Germinal center (tissue), 1 donor: Measurements from ENCODE around the gene SUMO4.
"Not testable (repeated sequence)": the region's sequence is repeated elsewhere in the genome, so short reads cannot be mapped to it uniquely, and the experiment has no call there.

Experiments used
- DNase-seq: peaks from one replicate; pipeline ENCODE4 v3.0.0; 2012; ENCODE audit warnings: mixed read lengths, low spot score

Gene SUMO4

GRCh38 chr6:149431905-149432775 is 32.1 kb downstream of the SUMO4 start:
- peak; percentile 87 for DNase-seq

- no peak for DNase-seq
Observed at GRCh38 chr6:149433405-149433804, 33.3 kb downstream of the SUMO4 start.

- no peak for DNase-seq
Observed at GRCh38 chr6:149433881-149434280, 33.8 kb downstream of the SUMO4 start.

GRCh38 chr6:149435919-149436586 is 36.0 kb downstream of the SUMO4 start:
- DNase-seq, result no peak

GRCh38 chr6:149436647-149437046 is 36.6 kb downstream of the SUMO4 start:
- DNase-seq, result no peak

- no peak for DNase-seq
Observed at GRCh38 chr6:149437212-149437611, 37.1 kb downstream of the SUMO4 start.

- DNase-seq, result no peak
Observed at GRCh38 chr6:149438855-149439254, 38.8 kb downstream of the SUMO4 start.

GRCh38 chr6:149439626-149440025 is 39.6 kb downstream of the SUMO4 start:
- DNase-seq, result no peak

- DNase-seq, result no peak
Observed at GRCh38 chr6:149440735-149441671, 40.9 kb downstream of the SUMO4 start.

GRCh38 chr6:149441740-149442139 is 41.7 kb downstream of the SUMO4 start:
- no peak for DNase-seq

- no peak for DNase-seq
Observed at GRCh38 chr6:149443411-149444181, 43.5 kb downstream of the SUMO4 start.

- DNase-seq, result not testable (repeated sequence)
Observed at GRCh38 chr6:149444360-149445094, 44.5 kb downstream of the SUMO4 start.

- DNase-seq, result no peak
Observed at GRCh38 chr6:149445095-149445466, 45.0 kb downstream of the SUMO4 start.

- DNase-seq, result peak; percentile 37
Observed at GRCh38 chr6:149445573-149445972, 45.5 kb downstream of the SUMO4 start.

GRCh38 chr6:149446791-149447376 is 46.8 kb downstream of the SUMO4 start:
- DNase-seq, result no peak

- DNase-seq, result no peak
Observed at GRCh38 chr6:149448821-149449453, 48.9 kb downstream of the SUMO4 start.

- no peak for DNase-seq
Observed at GRCh38 chr6:149449831-149450678, 50.0 kb downstream of the SUMO4 start.
